Endometrial microvascular endothelial cells (primary cell): ENCODE measurements around the gene RPL10A. TPM values are rescaled to one million over a fixed set of nuclear protein-coding genes. Genes with fewer than 3 reads are reported as not detected.

Experiments
- in situ Hi-C: cut with HindIII; loops from 2 replicates; pipeline ENCODE4 v1.10.0; 2017; ENCODE audit warnings: low sequenced_read_pairs, low pct_unique_long_range_greater_than_20kb; ENCODE audit errors: inconsistent ontology term
- total RNA-seq: library from RNA; depleted of rRNA; stranded (reverse); fragments of >200 nt; gene quantifications from one replicate; pipeline ENCODE4 v1.2.3, GENCODE V29; 2015; ENCODE audit errors: inconsistent ontology term

RPL10A gene
- total RNA-seq, 1 donor from 2014 or later = 1,136 TPM

- in situ Hi-C loops = no loop called here
Measured at GRCh38 chr6:35518566-35519312, 50.5 kb downstream of the RPL10A start.

DNA sequence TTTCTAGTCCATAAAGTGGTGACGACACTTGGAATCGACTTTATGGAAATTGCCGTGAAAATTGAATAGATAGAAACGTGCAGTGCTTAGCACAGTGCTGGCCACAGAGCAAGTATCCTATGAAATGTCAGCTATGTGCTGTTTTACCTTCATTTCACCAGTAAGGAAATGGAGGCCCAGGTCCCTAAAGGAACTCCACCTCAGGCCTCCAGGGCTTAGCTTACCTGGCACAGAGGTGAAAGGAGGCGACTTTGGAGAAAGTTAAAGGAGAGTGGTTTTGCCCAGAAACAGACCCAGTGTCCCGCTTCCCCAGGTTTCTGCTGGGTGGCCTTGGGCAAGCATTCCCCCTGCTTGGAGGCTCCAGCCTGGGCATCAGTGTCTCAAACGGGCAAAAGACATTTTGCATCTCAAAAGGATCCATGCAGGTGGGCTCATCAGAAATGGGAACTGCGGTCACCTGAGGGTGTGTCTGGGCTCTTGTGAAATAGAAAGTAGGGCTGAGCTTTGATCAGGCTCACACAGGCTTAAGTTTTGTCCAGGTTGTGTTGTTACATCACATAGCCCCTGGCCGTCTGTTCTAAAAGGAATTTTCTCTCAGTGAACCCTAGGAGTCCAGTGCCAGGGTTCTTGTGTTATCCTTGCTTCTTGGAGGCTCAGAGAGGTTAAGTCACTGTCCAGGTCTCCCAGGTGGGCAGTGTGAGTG is 51.3 kb downstream of the RPL10A start:
- in situ Hi-C loops = no loop called here

Other genes starting within 250 kb of the RPL10A start
- 18.6 TPM for gene ZNF76, start 208.7 kb upstream of the RPL10A start, total RNA-seq
- 1.6 TPM for gene DEF6, start 170.6 kb upstream of the RPL10A start, total RNA-seq
- gene PPARD, start 125.8 kb upstream of the RPL10A start, total RNA-seq = 9.1 TPM
- 10.6 TPM for gene FANCE, start 16.1 kb upstream of the RPL10A start, total RNA-seq
- 1.2 TPM for gene TEAD3, start 28.7 kb downstream of the RPL10A start, total RNA-seq
- gene TULP1, start 44.5 kb downstream of the RPL10A start, total RNA-seq = not detected
- gene FKBP5, start 220.5 kb downstream of the RPL10A start, total RNA-seq = 67.3 TPM